HG03460 (cell line): ENCODE data around the gene TK2.
"Not testable (repeated sequence)": the region's sequence is repeated elsewhere in the genome, so short reads cannot be mapped to it uniquely, and the experiment has no call there.

ENCODE experiments used
- ATAC-seq: cut with Tn5 transposase; IDR thresholded peaks from one replicate; pipeline ENCODE4 v1.9.1; 2021; ENCODE audit not compliant: unreplicated experiment

The TK2 gene

GRCh38 chr16:66549284-66550131 is at the start of gene TK2:
Gene TK2 (minus strand): TSS chr16:66550122. CDS start chr16:66550061, 61 bp downstream.
- no peak for ATAC-seq

- no peak for ATAC-seq
Observed at GRCh38 chr16:66598111-66598510, 48.2 kb upstream of the TK2 start.

- ATAC-seq, result no peak
Observed at GRCh38 chr16:66596986-66597848, 47.3 kb upstream of the TK2 start.

- ATAC-seq, result not testable (repeated sequence)
Observed at GRCh38 chr16:66596559-66596958, 46.6 kb upstream of the TK2 start.

- no peak for ATAC-seq
Observed at GRCh38 chr16:66594739-66595138, 44.8 kb upstream of the TK2 start.

- ATAC-seq, result no peak
Observed at GRCh38 chr16:66592814-66593213, 42.9 kb upstream of the TK2 start.

- ATAC-seq, result no peak
Observed at GRCh38 chr16:66592241-66592640, 42.3 kb upstream of the TK2 start.

GRCh38 chr16:66591018-66591417 is 41.1 kb upstream of the TK2 start:
- ATAC-seq, result no peak

GRCh38 chr16:66590322-66590721 is 40.4 kb upstream of the TK2 start:
- ATAC-seq, result no peak

GRCh38 chr16:66588981-66589713 is 39.2 kb upstream of the TK2 start:
- ATAC-seq, result peak; percentile 70

- ATAC-seq, result no peak
Observed at GRCh38 chr16:66587881-66588600, 38.1 kb upstream of the TK2 start.

- ATAC-seq, result no peak
Observed at GRCh38 chr16:66585481-66586239, 35.7 kb upstream of the TK2 start.

- ATAC-seq, result no peak
Observed at GRCh38 chr16:66581246-66581952, 31.5 kb upstream of the TK2 start.

- no peak for ATAC-seq
Observed at GRCh38 chr16:66580605-66581209, 30.8 kb upstream of the TK2 start.

GRCh38 chr16:66578651-66579531 is 29.0 kb upstream of the TK2 start, which contains the start of gene CMTM2:
Gene CMTM2 (plus strand): TSS chr16:66579463. CDS start chr16:66579608, 145 bp downstream.
- no peak for ATAC-seq

- ATAC-seq, result no peak
Observed at GRCh38 chr16:66576296-66576695, 26.4 kb upstream of the TK2 start.

- no peak for ATAC-seq
Observed at GRCh38 chr16:66575060-66575459, 25.1 kb upstream of the TK2 start.

- ATAC-seq, result no peak
Observed at GRCh38 chr16:66574531-66574930, 24.6 kb upstream of the TK2 start.
